IMR-90 (cell line): ENCODE results near the gene PLXDC2. TPM values are rescaled to one million over a fixed set of nuclear protein-coding genes. Genes with fewer than 3 reads are reported as not detected.

ENCODE experiments used
- ATAC-seq: fragments of 200-7000 bp; cut with Tn5 transposase; 2 replicates; pipeline ENCODE4 v1.9.1; 2020; ENCODE audit warnings: low read depth, mild to moderate bottlenecking, moderate library complexity
- BruUV-seq: library from RNA; stranded (reverse); fragments of 400-500 nt; replicated peaks from 2 replicates; lab custom pipeline; 2021; lab: Mats Ljungman, UMichigan
- CTCF ChIA-PET: fragments of 300-600 bp; formaldehyde crosslinking; extraction: SDS; loops from one replicate; lab custom pipeline; 2021; ENCODE audit warnings: antibody characterized with exemption; lab: Yijun Ruan, JAX
- POLR2A ChIA-PET: fragments of 300-600 bp; sonication (Branson Sonifier 250); formaldehyde crosslinking; loops from one replicate; lab custom pipeline; 2022; ENCODE audit warnings: antibody characterized with exemption; ENCODE audit not compliant: unreplicated experiment; lab: Charles Lee
- DNase-seq: peaks from one replicate; pipeline ENCODE4 v3.0.0; 2013
- H2AFZ ChIP-seq: replicated peaks from 2 replicates; pipeline ENCODE3; 2013; ENCODE audit warnings: low read length, mild to moderate bottlenecking; ENCODE audit not compliant: poor library complexity
- H2AK5ac ChIP-seq: 2 replicates; pipeline ENCODE4 v1.6.1; 2013; ENCODE audit warnings: low read depth, low read length, inconsistent platforms
- H2AK9ac ChIP-seq: replicated peaks from 2 replicates; pipeline ENCODE3; 2013; ENCODE audit warnings: mild to moderate bottlenecking, low read depth, low read length, moderate library complexity; ENCODE audit not compliant: poor library complexity
- H2BK120ac ChIP-seq: 2 replicates; pipeline ENCODE4 v1.6.1; 2013; ENCODE audit warnings: low read depth, low read length, inconsistent platforms
- H2BK15ac ChIP-seq: 3 replicates; pipeline ENCODE4 v1.6.1; 2013; ENCODE audit warnings: low read depth, low read length, inconsistent platforms
- H2BK20ac ChIP-seq: 2 replicates; pipeline ENCODE4 v1.6.1; 2013; ENCODE audit warnings: low read depth, mild to moderate bottlenecking, inconsistent platforms, low read length, moderate library complexity
- H2BK5ac ChIP-seq: 2 replicates; pipeline ENCODE4 v1.6.1; 2013; ENCODE audit warnings: mild to moderate bottlenecking, low read depth, low read length, inconsistent platforms; ENCODE audit not compliant: poor library complexity, severe bottlenecking
- H3K14ac ChIP-seq: replicated peaks from 2 replicates; pipeline ENCODE4 v1.6.1; 2013; ENCODE audit warnings: low read depth, low read length, inconsistent platforms
- H3K18ac ChIP-seq: 2 replicates; pipeline ENCODE4 v1.6.1; 2013; ENCODE audit warnings: low read depth, low read length, control low read depth
- H3K23ac ChIP-seq: 2 replicates; pipeline ENCODE4 v1.6.1; 2013; ENCODE audit warnings: low read depth, low read length, inconsistent platforms
- H3K27ac ChIP-seq: 2 replicates; pipeline ENCODE4 v1.5.1; 2013; ENCODE audit warnings: mild to moderate bottlenecking, control low read depth, low read length; ENCODE audit not compliant: insufficient read depth
- H3K27me3 ChIP-seq: 2 replicates; pipeline ENCODE4 v1.6.1; 2013; ENCODE audit warnings: low read length; ENCODE audit not compliant: control insufficient read depth, insufficient read depth
- H3K36me3 ChIP-seq: 2 replicates; pipeline ENCODE4 v1.6.1; 2013; ENCODE audit warnings: low read length, mixed read lengths; ENCODE audit not compliant: control insufficient read depth, insufficient read depth
- H3K4ac ChIP-seq: 2 replicates; pipeline ENCODE4 v1.6.1; 2013; ENCODE audit warnings: low read depth, low read length, inconsistent platforms
- H3K4me1 ChIP-seq: 2 replicates; pipeline ENCODE4 v1.6.1; 2013; ENCODE audit warnings: low read length, mixed read lengths; ENCODE audit not compliant: control insufficient read depth, insufficient read depth
- H3K4me2 ChIP-seq: 2 replicates; pipeline ENCODE4 v1.6.1; 2013; ENCODE audit warnings: low read depth, mild to moderate bottlenecking, control low read depth, low read length, moderate library complexity
- H3K4me3 ChIP-seq: 2 replicates; pipeline ENCODE4 v1.5.1; 2013; ENCODE audit warnings: low read depth, mild to moderate bottlenecking, control low read depth, low read length, moderate library complexity; ENCODE audit not compliant: insufficient read depth
- H3K56ac ChIP-seq: 2 replicates; pipeline ENCODE4 v1.6.1; 2013; ENCODE audit warnings: low read length, inconsistent platforms; ENCODE audit not compliant: insufficient read depth; ENCODE audit errors: extremely low read depth
- H3K79me1 ChIP-seq, 2 experiments: 2 replicates each; pipeline ENCODE4 v1.6.1; 2013; ENCODE audit warnings: low read length in 2 of 2, inconsistent platforms in 1 of 2, low read depth in 1 of 2
- H3K9ac ChIP-seq: 2 replicates; pipeline ENCODE4 v1.6.1; 2013; ENCODE audit warnings: low read depth, low read length, control low read depth
- H3K9me1 ChIP-seq: 2 replicates; pipeline ENCODE4 v1.6.1; 2013; ENCODE audit warnings: low read length, inconsistent platforms; ENCODE audit not compliant: insufficient read depth
- H3K9me3 ChIP-seq: 2 replicates; pipeline ENCODE4 v1.6.1; 2013; ENCODE audit warnings: low read length; ENCODE audit not compliant: control insufficient read depth, insufficient read depth
- H4K20me1 ChIP-seq: 2 replicates; pipeline ENCODE4 v1.6.1; 2013; ENCODE audit warnings: low read length, inconsistent platforms; ENCODE audit not compliant: insufficient read depth
- H4K5ac ChIP-seq: 2 replicates; pipeline ENCODE4 v1.6.1; 2013; ENCODE audit warnings: mild to moderate bottlenecking, low read depth, low read length, control low read depth
- H4K8ac ChIP-seq, 2 experiments: 2 replicates each; pipeline ENCODE4 v1.6.1; 2013; ENCODE audit warnings: low read depth in 2 of 2, low read length in 2 of 2, control low read depth in 1 of 2, inconsistent platforms in 1 of 2
- H4K91ac ChIP-seq: 2 replicates; pipeline ENCODE4 v1.6.1; 2013; ENCODE audit warnings: low read depth, low read length, inconsistent platforms; ENCODE audit not compliant: insufficient read depth
- ELK1 ChIP-seq: fragments of 150-350 bp; IDR thresholded peaks from 2 replicates; pipeline ENCODE4 v1.6.1; 2016; ENCODE audit warnings: low read depth, mild to moderate bottlenecking, low read length, moderate library complexity, borderline replicate concordance
- MAZ ChIP-seq: IDR thresholded peaks from 2 replicates; pipeline ENCODE4 v1.6.1; 2012; ENCODE audit warnings: low read depth, mild to moderate bottlenecking, low read length, improper control_type of control experiment, moderate library complexity, borderline replicate concordance
- RCOR1 ChIP-seq: IDR thresholded peaks from 2 replicates; pipeline ENCODE4 v1.6.1; 2012; ENCODE audit warnings: mild to moderate bottlenecking, low read length, improper control_type of control experiment; ENCODE audit not compliant: insufficient replicate concordance
- WGBS, 2 experiments: methylation state at CpG; one replicate each; pipeline versions ENCODE4 v1.1.5 to v1.1.7; 2013; ENCODE audit warnings: missing lambda C conversion rate in 2 of 2; ENCODE audit not compliant: insufficient read length in 1 of 2; ENCODE audit errors: extremely low coverage in 2 of 2; 5-methylcytosine and 5-hydroxymethylcytosine counted together
- dilution Hi-C: fragments of 300-500 bp; cut with HindIII; formaldehyde crosslinking; loops from one replicate; pipeline ENCODE4 v1.14.3; 2018; ENCODE audit warnings: low sequenced_read_pairs; ENCODE audit not compliant: unreplicated experiment
- in situ Hi-C: fragments of 300-500 bp; cut with MboI; formaldehyde crosslinking; loops from 3 replicates; pipeline ENCODE4 v1.14.3; 2019; ENCODE audit warnings: low sequenced_read_pairs, inconsistent platforms, mixed read lengths
- intact Hi-C: fragments of 100-400 bp; cut with micrococcal nuclease; formaldehyde crosslinking; loops from 2 replicates; pipeline ENCODE4 v1.10.0; 2022
- polyA plus RNA-seq, 3 experiments: library from polyadenylated mRNA; depleted of rRNA; stranded (reverse); fragments of >200 nt; gene quantifications; 2 replicates each; pipeline ENCODE4 v1.2.3, GENCODE V29; 2012; ENCODE audit warnings: low replicate concordance in 1 of 3
- total RNA-seq: library from RNA; depleted of rRNA; stranded (reverse); fragments of >200 nt; gene quantifications from 2 replicates; pipeline ENCODE4 v1.2.3, GENCODE V29; 2012

PLXDC2 gene
- total and polyA plus RNA-seq, 2 of the 4 experiments (the other 2 are of a cell fraction), result 3.2 to 6.1 TPM

DNA sequence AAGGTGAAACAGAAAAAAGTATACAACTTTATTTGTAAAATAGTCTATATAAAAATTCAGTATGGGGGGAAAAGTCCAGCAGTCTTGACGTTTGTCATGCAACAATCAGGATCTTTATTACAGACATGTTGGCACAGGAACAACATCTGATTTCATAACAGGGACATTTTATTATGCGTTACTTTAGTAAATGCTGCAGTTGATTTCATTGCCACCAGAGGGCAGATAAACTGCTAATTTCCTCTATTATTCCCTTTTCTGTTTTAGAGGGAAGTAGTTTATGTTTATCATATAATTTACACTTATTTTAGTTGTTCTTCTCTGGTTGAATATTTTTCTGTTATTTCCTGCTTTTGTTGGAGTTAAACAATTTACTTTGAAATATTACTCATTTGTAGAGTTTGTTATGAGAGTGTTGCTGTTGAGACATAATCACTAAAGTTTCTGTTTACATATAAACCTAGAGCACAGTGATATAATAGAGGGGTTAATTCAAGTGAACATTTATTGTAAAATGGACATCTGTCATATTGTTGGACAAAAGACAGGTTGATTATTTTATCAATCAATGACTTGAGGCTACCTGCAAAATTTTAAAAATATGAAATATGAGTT is 3.3 kb downstream of the PLXDC2 start (continued):
- no peak for TF ChIP-seq MAZ

DNA sequence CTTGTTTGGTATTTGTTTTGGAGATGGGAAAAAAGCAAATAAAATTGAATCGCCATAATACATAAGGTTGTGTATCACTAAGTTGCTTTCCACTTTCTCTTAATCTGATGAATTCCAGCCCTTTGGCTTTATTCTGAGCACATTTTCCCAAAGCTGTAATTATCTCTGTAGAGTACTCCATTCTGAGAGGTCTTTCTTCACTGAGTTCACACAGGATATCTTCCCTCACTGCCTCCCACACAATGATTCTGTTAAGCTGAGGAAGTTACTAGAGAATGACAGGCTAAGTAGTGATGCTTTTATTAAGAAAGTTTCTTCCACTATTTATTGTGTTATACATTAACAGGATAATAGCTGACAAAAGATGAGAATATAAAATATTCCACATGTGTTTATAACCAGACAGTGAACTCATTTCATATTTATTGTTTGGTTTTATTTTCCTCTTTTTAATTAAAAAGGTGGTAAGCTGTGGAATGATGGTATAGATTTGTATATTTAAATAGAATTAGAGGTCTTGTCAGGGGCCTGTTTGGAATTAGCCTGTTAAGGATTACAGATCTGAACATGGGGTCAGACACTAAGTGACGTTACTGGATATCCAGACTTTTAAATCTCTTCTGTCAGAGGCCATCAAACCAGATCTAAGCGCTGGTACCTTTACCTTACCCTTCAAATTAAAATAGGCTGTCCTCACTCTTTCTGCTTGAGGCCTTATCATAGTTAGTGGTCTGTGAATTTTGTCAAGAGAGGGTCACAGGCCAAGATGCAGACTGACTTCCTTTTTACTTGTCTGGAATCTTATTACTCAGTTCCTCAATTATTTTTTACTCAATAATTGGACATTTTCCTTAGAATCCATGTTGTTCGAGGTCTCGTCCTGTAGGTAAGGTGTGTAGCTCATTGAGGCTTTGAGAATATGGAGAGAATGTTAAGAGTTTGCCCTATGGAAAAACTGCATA is 8.4 kb downstream of the PLXDC2 start:
- no peak overlapping the region for H2BK120ac ChIP-seq
- ATAC-seq (no peak; the same call in 1 of the 2 replicates), DNase-seq (no peak)
- H2BK5ac ChIP-seq, result no peak overlapping the region
- WGBS, 2 experiments, result 70% methylated on average over 2 of the region's 5 CpGs; no CpG with 5 or more reads in 1 of the 2 experiments
- no peak overlapping the region for H3K23ac ChIP-seq
- in situ Hi-C loops (no loop called here), dilution Hi-C loops (no loop called here), intact Hi-C loops (no loop called here)
- H2AK5ac ChIP-seq, result no peak overlapping the region
- POLR2A ChIA-PET, result no interaction called here
- TF ChIP-seq ELK1, result no peak
- TF ChIP-seq RCOR1, result no peak
- H3K4me3 ChIP-seq, result no peak overlapping the region
- no peak overlapping the region for H3K4ac ChIP-seq
- H2BK20ac ChIP-seq, result no peak overlapping the region
- H4K5ac ChIP-seq, result no peak overlapping the region
- H4K91ac ChIP-seq, result no peak overlapping the region
- H3K27ac ChIP-seq, result no peak overlapping the region
- H2BK15ac ChIP-seq, result no peak overlapping the region
- H2AFZ ChIP-seq, result no peak overlapping the region
- no TSS peak for BruUV-seq
- no peak overlapping the region for H3K4me2 ChIP-seq
- H3K18ac ChIP-seq, result no peak overlapping the region
- no peaks in the 10 kb centered on the region for H3K79me1 ChIP-seq
- H3K14ac ChIP-seq, result no peak overlapping the region
- H3K4me1 ChIP-seq, result peaks cover 2% of the 10 kb centered on the region; the same call in 1 of the 2 replicates
- no peaks in the 10 kb centered on the region for H3K27me3 ChIP-seq
- H4K8ac ChIP-seq, result no peak overlapping the region
- no peaks in the 10 kb centered on the region for H4K20me1 ChIP-seq
- H3K56ac ChIP-seq, result no peak overlapping the region
- no peak overlapping the region for H3K9ac ChIP-seq
- no peaks in the 10 kb centered on the region for H3K9me3 ChIP-seq
- CTCF ChIA-PET, result no interaction called here
- no peak overlapping the region for H2AK9ac ChIP-seq
- no peaks in the 10 kb centered on the region for H3K9me1 ChIP-seq
- H3K36me3 ChIP-seq, result no peaks in the 10 kb centered on the region
